Transverse colon (tissue), 4 donors: ENCODE data around the gene SLC22A23. TPM values are rescaled to one million over a fixed set of nuclear protein-coding genes. Genes with fewer than 3 reads are reported as not detected.
A peak's percentile ranks its signal among the peaks of the same experiment; 100 is the strongest.

Source experiments
- DNase-seq: peaks from one replicate; pipeline ENCODE4 v3.0.0-alpha.2; 2019
- H3K27ac ChIP-seq, 4 donors: fragments of 200-600 bp; sonication (generic); 2 replicates each; pipeline ENCODE4 v1.5.1; 2016 to 2018; ENCODE audit warnings: inconsistent platforms in 4 of 4
- H3K27me3 ChIP-seq: fragments of 200-600 bp; sonication (generic); 2 replicates; pipeline ENCODE4 v1.5.1; 2017; ENCODE audit warnings: inconsistent platforms
- H3K36me3 ChIP-seq, 4 donors: fragments of 200-600 bp; sonication (generic); 2 replicates each; pipeline ENCODE4 v1.5.1; 2017 to 2019; ENCODE audit warnings: inconsistent platforms in 4 of 4
- H3K4me1 ChIP-seq, 4 donors: fragments of 200-600 bp; sonication (generic); 2 replicates each; pipeline ENCODE4 v1.5.1; 2017 to 2020; ENCODE audit warnings: inconsistent platforms in 4 of 4
- H3K4me3 ChIP-seq, 4 donors: fragments of 200-600 bp; sonication (generic); 1 replicate in 1 of 4; 2 replicates in 3 of 4; pipeline versions ENCODE4 v1.5.1 to v1.6.1; 2017 to 2019; ENCODE audit warnings: inconsistent platforms in 4 of 4
- H3K9me3 ChIP-seq, 2 donors: fragments of 200-600 bp; sonication (generic); 2 replicates each; pipeline ENCODE4 v1.5.1; 2017 to 2019; ENCODE audit warnings: inconsistent platforms in 2 of 2
- EP300 ChIP-seq: sonication (generic); formaldehyde crosslinking; IDR thresholded peaks from one replicate; pipeline ENCODE4 v1.6.1; 2017; ENCODE audit warnings: antibody characterized with exemption, low read depth
- POLR2A ChIP-seq: fragments of 450-650 bp; IDR thresholded peaks from one replicate; pipeline ENCODE4 v1.6.1; 2016; ENCODE audit warnings: antibody characterized with exemption, mild to moderate bottlenecking, moderate library complexity
- POLR2AphosphoS5 ChIP-seq, 3 donors: sonication (generic); formaldehyde crosslinking; IDR thresholded peaks; one replicate each; pipeline ENCODE4 v1.6.1; 2016; ENCODE audit warnings: antibody characterized with exemption in 3 of 3
- WGBS, 2 donors: methylation state at CpG; one replicate each; pipeline ENCODE4 v1.1.5; 2018; ENCODE audit warnings: low coverage in 1 of 2; 5-methylcytosine and 5-hydroxymethylcytosine counted together
- in situ Hi-C, 4 donors: fragments of 200-750 bp; cut with MboI; loops; one replicate each; pipeline versions ENCODE4 v1.15.0 to v1.15.1; 2017; ENCODE audit warnings: low sequenced_read_pairs in 3 of 4, low pct_ligation_motif_present in 1 of 4, low pct_unique_long_range_greater_than_20kb in 1 of 4
- intact Hi-C: fragments of 100-400 bp; cut with DNase I; formaldehyde crosslinking; loops from one replicate; pipeline ENCODE4 v1.15.1; 2023; ENCODE audit warnings: low total_unique reads
- total RNA-seq, 4 donors: library from RNA; depleted of rRNA; stranded (reverse); fragments of >200 nt; gene quantifications; one replicate each; pipeline ENCODE4 v1.1.0, GENCODE V29; 2016
- TF ChIP-seq, protein P1 (sequence below), 5 experiments: fragments of 200-600 bp in 3 of 5; fragments of 450-650 bp in 2 of 5; sonication (generic) in 3 of 5; IDR thresholded peaks; 1 replicate in 2 of 5; 2 replicates in 3 of 5; pipeline ENCODE4 v1.5.1; 2016 to 2017; ENCODE audit warnings: antibody characterized with exemption in 5 of 5, inconsistent platforms in 3 of 5, mild to moderate bottlenecking in 2 of 5, moderate library complexity in 1 of 5

SLC22A23 gene
- total RNA-seq, 4 donors from 2014 or later = 96.1 to 161 (median 117) TPM

- intact Hi-C loops (no loop called here), in situ Hi-C loops (no loop called here)
- peak; percentile 74 for DNase-seq
- TF ChIP-seq, protein P1, sequence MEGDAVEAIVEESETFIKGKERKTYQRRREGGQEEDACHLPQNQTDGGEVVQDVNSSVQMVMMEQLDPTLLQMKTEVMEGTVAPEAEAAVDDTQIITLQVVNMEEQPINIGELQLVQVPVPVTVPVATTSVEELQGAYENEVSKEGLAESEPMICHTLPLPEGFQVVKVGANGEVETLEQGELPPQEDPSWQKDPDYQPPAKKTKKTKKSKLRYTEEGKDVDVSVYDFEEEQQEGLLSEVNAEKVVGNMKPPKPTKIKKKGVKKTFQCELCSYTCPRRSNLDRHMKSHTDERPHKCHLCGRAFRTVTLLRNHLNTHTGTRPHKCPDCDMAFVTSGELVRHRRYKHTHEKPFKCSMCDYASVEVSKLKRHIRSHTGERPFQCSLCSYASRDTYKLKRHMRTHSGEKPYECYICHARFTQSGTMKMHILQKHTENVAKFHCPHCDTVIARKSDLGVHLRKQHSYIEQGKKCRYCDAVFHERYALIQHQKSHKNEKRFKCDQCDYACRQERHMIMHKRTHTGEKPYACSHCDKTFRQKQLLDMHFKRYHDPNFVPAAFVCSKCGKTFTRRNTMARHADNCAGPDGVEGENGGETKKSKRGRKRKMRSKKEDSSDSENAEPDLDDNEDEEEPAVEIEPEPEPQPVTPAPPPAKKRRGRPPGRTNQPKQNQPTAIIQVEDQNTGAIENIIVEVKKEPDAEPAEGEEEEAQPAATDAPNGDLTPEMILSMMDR (IDR thresholded peaks at IDR 0.05) = no peak
- TF ChIP-seq EP300 (no peak), POLR2AphosphoS5 (IDR thresholded peaks at IDR 0.05) (peak in 2 of 3 donors; percentile 24 to 31), POLR2A (no peak)
- Histone ChIP-seq H3K27ac (peak overlapping the region; percentile 60 to 78 (median 76)), H3K9me3 (no peaks in the 10 kb centered on the region), H3K4me1 (peaks cover 19 to 71% (median 57%) of the 10 kb centered on the region in 4 donors), H3K27me3 (no peaks in the 10 kb centered on the region), H3K36me3 (no peaks in the 10 kb centered on the region), H3K4me3 (no peak overlapping the region)
- 33 to 52% methylated on average over 3 to 8 of the region's 8 CpGs for WGBS, 2 donors
Measured at GRCh38 chr6:3383525-3383924, 73.3 kb downstream of the SLC22A23 start.

- H3K4me3 ChIP-seq = no peak overlapping the region
- no peak for TF ChIP-seq EP300
- peak in 2 of 3 donors; percentile 45 to 65 for TF ChIP-seq POLR2AphosphoS5 (IDR thresholded peaks at IDR 0.05)
- no peaks in the 10 kb centered on the region for H3K27me3 ChIP-seq
- 56 to 59% methylated on average over 8 of the region's 8 CpGs for WGBS, 2 donors
- DNase-seq = peak; percentile 53
- in situ Hi-C loops (no loop called here), intact Hi-C loops (no loop called here)
- peak overlapping the region; percentile 60 to 78 (median 76) for H3K27ac ChIP-seq
- H3K4me1 ChIP-seq = peaks cover 18 to 69% (median 55%) of the 10 kb centered on the region in 4 donors
- H3K9me3 ChIP-seq = no peaks in the 10 kb centered on the region
- no peaks in the 10 kb centered on the region for H3K36me3 ChIP-seq
Measured at GRCh38 chr6:3382326-3383279, 74.2 kb downstream of the SLC22A23 start.

DNA sequence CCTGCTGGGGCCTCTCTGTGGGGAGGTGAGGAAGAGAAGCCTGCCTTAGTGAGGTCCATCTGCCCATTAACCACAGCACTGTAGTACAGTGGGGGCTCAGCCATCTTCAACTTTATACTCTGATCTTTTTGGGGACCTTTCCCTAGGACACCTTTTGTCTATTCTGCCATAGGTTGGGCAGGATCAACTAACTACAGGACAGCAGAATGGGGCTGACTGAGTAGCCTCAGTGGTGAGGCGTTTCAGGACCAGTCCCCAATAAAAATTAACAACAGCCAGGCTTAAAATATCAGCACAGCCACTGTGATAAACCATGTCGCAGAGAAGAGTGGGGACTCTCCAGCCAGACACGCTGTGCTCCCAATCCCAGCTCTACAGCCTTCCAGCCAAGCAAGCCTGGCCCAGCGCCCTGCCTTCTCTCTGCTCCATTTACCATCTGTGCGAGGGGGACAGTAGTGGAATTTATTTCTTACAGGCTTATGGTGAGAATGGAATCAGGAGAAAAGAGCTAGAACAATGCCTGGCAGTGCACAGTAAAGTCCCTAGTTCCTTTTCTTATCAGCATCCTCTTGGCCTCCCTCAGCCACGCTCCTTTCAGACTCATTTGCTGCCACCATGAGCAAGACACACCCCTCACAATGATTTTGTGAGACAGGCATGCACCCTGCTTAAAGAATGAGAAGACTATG lies 75.5 kb downstream of the SLC22A23 start:
- Histone ChIP-seq H3K4me1 (peaks cover 16 to 61% (median 54%) of the 10 kb centered on the region in 4 donors), H3K27ac (peak overlapping the region; percentile 35 to 78 (median 64)), H3K36me3 (no peaks in the 10 kb centered on the region), H3K4me3 (no peak overlapping the region), H3K9me3 (no peaks in the 10 kb centered on the region), H3K27me3 (no peaks in the 10 kb centered on the region)
- intact Hi-C loops = no loop called here
- 69 to 74% methylated on average over 5 to 6 of the region's 6 CpGs for WGBS, 2 donors
- DNase-seq = no peak
- no peak for TF ChIP-seq EP300
- TF ChIP-seq, protein P1 (IDR thresholded peaks at IDR 0.05) = no peak
- TF ChIP-seq POLR2A = no peak
- no peak for TF ChIP-seq POLR2AphosphoS5 (IDR thresholded peaks at IDR 0.05)
- in situ Hi-C loops = no loop called here

GRCh38 chr6:3380344-3381232 lies 76.3 kb downstream of the SLC22A23 start:
- TF ChIP-seq, protein P1 (IDR thresholded peaks at IDR 0.05) = no peak
- TF ChIP-seq POLR2AphosphoS5 (IDR thresholded peaks at IDR 0.05) = no peak
- no peak for TF ChIP-seq EP300
- no peak for TF ChIP-seq POLR2A
- Histone ChIP-seq H3K27ac (peak overlapping the region; percentile 35 to 78 (median 64)), H3K4me1 (peaks cover 16 to 53% (median 46%) of the 10 kb centered on the region in 4 donors)

More at GRCh38 chr6:3380344-3381232, 76.3 kb downstream of the SLC22A23 start:
- Histone ChIP-seq H3K36me3 (no peaks in the 10 kb centered on the region), H3K27me3 (no peaks in the 10 kb centered on the region), H3K4me3 (no peak overlapping the region), H3K9me3 (no peaks in the 10 kb centered on the region)
- WGBS, 2 donors = 27 to 60% methylated on average over 2 to 11 of the region's 11 CpGs
- DNase-seq = no peak
- intact Hi-C loops (no loop called here), in situ Hi-C loops (no loop called here)
